NCI-H2171 treated with DMSO at 0.1 percent for 48 hours (cell line): ENCODE data around the gene CR1.
"Not testable (repeated sequence)": the region's sequence is repeated elsewhere in the genome, so short reads cannot be mapped to it uniquely, and the experiment has no call there.

ENCODE experiments used
- DNase-seq: peaks from one replicate; lab custom pipeline; 2025; lab: John Stamatoyannopoulos, UW

The CR1 gene

DNA sequence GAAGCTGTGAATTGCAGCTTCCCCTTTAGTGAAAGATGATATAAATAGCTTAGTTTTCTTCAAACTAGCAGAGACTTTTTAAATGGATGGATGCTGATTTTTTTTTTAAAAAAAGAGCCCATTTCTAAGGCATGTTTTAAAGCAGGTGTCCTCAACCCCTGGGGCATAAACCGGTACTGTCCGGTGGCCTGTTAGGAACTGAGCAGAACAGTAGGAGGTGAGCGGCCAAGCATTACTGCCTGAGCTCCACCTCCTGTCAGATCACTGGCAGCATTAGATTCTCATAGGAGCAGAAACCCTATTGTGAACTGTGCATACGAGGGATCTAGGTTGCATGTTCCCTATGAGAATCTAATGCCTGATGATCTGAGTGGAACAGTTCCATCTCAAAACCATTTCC, 180.2 kb downstream of the CR1 start:
- DNase-seq, result no peak

DNA sequence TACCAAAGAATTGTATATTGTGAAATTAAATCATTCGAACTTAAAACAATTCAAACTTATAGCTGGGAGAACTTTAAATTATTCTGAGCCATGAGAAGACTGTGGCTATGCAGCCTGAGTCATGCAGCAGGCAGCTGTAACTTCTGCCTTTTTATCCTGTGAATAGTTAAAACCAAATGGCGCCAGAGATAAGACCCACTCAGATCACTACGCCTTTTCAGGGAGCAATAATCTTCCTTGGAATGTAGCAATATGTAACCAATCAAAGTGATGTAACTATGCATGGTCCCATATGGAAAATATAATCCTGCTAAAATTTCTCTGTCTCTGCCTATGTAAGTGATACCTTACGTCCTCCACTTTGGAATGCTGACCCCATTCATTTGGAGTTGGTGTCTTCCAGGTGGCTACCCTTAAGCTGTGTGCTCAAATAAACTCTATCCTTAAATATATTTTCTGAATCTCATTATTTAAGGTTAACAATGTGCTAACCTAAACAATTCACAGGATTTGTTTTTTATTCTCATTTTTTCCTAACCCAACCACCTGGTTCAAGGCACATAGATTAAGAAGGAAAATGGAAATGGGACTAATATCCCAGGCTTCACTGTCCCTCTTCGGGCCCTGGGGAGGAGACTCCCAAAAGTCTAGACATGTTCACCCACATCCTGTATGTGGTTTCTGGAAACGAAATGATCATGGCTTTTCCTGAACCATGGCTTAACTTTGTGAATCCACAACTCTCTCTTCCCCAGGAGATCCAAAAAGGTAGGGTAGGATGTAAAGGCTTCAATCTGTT, 184.8 kb downstream of the CR1 start:
- not testable (repeated sequence) for DNase-seq

DNA sequence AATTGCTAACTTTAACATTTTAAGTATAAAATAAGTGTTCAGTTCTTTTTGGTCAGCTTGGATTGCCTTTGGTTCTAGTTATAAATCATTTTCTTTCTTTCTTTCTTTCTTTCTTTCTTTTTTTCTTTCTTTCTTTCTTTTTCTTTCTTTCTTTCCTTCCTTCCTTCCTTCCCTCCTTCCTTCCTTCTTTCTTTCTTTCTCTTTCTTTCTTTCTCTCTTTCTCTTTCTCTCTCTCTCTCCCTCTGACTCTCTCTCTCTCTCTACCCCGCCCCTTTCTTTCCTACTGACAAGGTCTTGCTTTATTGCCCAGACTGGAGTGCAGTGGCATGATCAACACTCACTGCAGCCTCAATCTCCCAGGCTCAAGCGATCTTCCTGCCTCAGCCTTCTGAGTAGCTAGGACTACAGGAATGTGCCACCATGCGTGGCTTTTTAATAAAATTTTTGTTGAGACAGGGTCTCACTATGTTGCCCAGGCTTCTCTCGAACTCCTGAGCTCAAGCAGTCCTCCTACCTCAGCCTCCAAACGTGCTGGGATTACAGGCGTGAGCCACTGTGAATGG, 187.0 kb downstream of the CR1 start:
- not testable (repeated sequence) for DNase-seq

DNA sequence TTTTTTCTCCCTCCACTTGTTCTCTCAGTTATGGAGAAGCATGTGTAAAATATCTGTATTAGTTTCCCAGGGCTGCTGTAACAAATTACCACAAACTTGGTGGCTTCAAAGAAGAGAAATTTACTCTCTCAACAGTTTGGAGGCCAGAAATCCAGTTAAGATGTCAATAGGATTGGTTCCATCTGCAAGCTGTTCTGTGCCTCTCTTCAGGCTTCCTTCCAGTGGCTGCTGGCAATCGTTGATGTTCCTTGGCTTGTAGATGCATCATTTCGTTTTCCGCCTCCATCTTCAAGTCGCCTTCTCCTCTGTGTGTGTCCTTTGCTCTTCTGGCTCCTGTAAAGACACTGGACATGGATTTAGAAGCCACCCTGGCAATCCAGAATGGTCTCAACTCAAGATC, 194.6 kb downstream of the CR1 start:
- DNase-seq, result not testable (repeated sequence)

- no peak for DNase-seq
Measured at GRCh38 chr1:207691010-207691409, 195.1 kb downstream of the CR1 start.
